Muscle of back (tissue), 11 donors: ENCODE data around the gene CFD. TPM values are rescaled to one million over a fixed set of nuclear protein-coding genes. Genes with fewer than 3 reads are reported as not detected.
"Not testable (repeated sequence)": the region's sequence is repeated elsewhere in the genome, so short reads cannot be mapped to it uniquely, and the experiment has no call there.

ENCODE experiments used
- DNase-seq, 3 donors: peaks; one replicate each; pipeline versions ENCODE4 v3.0.0 to v3.0.0-alpha.2; 2013
- polyA plus RNA-seq, 10 donors: library from polyadenylated mRNA; unstranded; fragments of 120-200 nt; gene quantifications; one replicate each; pipeline ENCODE4 v1.2.1, GENCODE V29; 2013; ENCODE audit not compliant: insufficient read length in 10 of 10

The CFD gene
- polyA plus RNA-seq, 10 donors, result 1.0 to 5.4 (median 1.9) TPM

DNA sequence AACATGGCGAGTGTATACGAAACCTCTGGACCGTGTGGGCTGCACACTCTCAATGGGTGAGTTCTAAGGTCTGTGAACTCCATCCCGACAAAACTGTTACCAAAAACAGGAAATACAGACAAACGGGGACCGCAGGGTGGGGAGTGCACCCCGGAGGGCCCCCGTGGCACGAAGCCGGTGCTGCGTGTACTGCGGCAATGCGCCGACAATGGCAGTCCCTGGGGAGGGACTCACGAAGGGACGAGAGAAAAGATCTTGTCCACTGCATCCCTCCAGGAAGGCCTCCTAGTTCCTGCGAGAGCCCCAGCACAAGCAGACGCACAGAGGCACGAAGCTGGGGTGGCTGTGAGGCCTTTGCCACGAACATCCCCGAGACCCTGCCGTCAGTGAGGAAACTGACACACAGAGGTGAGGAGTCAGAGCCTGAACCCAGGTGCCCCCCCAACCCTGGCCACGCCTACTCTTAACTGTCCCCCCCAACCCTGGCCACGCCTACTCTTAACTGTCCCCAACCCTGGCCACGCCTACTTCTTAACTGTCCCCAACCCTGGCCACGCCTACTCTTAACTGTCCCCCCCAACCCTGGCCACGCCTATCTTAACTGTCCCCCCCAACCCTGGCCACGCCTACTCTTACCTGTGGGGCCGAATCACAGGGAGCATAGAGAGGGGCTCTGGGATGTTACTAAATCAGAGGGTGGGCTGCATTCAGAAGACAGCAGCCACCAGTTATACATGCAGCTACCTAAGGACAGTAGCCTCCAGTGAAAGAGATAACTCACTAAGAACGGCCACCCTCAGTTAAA lies 29.3 kb downstream of the CFD start:
- no peak for DNase-seq

GRCh38 chr19:889662-890295 lies 30.3 kb downstream of the CFD start:
- DNase-seq, result no peak

DNA sequence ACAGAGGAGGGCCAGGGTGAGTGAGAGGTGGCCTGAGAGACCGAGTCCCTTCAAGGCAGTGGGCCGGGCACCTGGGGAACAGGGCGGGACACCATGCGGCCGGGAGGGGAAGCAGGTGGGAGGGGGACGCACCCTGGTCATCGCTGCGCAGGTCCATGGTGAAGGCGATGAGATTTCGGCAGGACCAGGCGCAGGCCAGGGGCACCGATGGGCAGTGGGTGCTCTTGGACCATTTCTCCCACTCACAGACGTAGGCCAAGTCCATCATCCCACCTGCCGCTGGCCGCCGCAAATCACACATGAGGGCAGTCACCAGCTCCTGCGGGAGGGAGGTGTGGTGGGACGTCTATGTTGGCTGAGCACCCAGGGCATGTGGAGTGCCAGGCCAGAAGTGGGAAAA lies 31.4 kb downstream of the CFD start:
- DNase-seq, result no peak

- not testable (repeated sequence) for DNase-seq
These were observed 32.1 kb downstream of the CFD start for GRCh38 chr19:891421-892200.

DNA sequence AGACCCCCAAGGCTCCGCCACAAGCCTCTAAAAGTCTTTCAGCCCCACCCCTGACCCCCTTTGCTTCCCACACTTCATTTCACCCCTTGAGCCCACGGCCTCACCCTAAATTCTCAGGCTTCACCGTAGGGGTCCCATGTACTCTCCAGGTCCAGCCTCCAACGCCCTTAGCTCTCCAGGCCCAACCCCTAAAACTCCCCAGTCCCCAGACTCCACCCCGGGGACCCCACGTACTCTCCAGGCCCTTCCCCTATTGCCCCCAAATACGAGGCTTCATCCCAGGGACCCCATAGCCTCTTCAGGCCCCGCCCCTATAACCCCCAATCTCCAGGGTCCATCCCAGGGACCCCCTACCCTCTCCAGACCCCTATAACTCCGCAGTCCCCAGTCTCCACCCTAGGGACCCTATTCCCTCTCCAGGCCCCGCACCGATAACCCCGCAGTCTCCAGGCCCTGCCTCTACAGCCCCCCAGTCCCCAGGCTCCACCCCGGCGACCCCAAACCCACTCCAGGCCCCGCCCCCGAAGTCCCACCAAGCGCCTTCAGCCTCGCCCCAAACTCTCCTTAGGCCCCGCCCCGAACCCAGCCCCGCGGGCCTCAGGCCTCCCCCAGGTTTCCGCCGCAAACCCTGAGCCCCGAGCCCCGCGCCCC lies 32.9 kb downstream of the CFD start:
- DNase-seq, result peak in 1 of 3 donors; percentile 37

DNA sequence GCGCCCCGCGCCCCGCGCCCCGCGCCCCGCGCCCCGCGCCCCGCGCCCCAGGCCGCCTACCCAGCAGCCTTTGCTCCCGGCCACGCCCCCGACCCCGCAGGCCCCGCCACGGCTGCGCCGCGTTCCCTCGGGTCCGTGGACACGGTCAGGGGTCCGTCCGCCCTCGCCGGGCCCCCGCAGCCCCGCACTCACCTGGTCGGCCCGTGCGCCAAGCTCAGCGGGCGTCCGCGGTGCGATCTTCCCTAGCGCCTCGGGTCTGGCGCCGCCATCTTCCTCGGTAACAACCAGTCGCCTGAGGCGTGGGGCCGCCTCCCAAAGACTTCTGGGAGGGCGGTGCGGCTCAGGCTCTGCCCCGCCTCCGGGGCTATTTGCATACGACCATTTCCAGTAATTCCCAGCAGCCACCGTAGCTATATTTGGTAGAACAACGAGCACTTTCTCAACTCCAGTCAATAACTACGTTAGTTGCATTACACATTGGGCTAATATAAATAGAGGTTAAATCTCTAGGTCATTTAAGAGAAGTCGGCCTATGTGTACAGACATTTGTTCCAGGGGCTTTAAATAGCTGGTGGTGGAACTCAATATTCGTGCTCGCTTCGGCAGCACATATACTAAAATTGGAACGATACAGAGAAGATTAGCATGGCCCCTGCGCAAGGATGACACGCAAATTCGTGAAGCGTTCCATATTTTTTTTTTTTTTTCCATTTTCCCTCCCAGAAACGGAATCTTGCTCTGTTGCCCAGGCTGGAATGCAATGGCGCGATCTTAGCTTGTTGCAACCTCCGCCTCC lies 33.6 kb downstream of the CFD start, which contains the start of the genes MED16 and RNU6-9:
MED16 (minus strand) TSS at position 294 of the 796 bp plus-strand sequence. CDS start 2,056 bp downstream, outside the sequence.
RNU6-9 (plus strand) TSS at position 591 of the 796 bp plus-strand sequence.
- peak; percentile 93 to 98 (median 96) for DNase-seq

- no peak for DNase-seq
These were observed 37.0 kb downstream of the CFD start for GRCh38 chr19:896434-896833.

DNA sequence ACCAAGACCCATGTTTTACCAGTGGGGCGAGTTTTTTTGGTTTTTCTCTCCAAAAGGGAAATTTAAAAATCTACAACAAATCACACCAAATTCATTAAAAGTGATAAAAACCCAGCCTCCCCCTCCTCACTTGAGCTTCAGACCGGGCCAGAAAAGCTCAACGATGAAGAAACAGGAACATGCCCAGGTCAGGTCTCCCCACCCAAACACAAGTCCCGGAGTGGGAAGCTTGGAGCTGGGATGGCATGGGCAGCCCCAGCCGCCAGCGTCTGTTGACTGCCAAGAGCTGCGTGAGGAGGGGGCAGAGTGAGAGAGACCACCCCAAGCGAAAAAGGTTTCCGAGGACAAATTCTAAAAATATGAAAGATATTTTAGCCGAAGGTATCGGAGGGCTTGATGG lies 37.5 kb downstream of the CFD start:
- DNase-seq, result no peak

GRCh38 chr19:897442-898039 lies 38.1 kb downstream of the CFD start:
- DNase-seq, result no peak

GRCh38 chr19:898663-899062 lies 39.2 kb downstream of the CFD start:
- DNase-seq, result no peak

GRCh38 chr19:899336-900042 lies 40.0 kb downstream of the CFD start:
- no peak for DNase-seq

- no peak for DNase-seq
These were observed 40.5 kb downstream of the CFD start for GRCh38 chr19:900043-900301.

- no peak for DNase-seq
These were observed 41.0 kb downstream of the CFD start for GRCh38 chr19:900302-901111.

- DNase-seq, result no peak
These were observed 42.0 kb downstream of the CFD start for GRCh38 chr19:901216-902092.

DNA sequence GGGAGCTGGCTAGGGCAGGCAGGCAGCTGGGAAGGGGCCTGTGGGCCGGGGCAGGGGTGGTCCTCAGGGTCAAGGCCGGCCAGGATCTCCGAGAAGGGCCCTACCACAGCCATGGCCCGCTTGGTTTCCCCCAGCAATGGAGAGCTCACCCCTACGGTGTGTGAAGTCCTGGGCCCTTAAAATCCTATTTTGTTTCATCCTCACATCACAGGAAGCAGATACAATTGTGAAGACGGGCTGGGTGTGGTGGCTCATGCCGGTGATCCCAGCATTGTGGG lies 42.6 kb downstream of the CFD start:
- DNase-seq, result no peak

- no peak for DNase-seq
These were observed 43.2 kb downstream of the CFD start for GRCh38 chr19:902446-903226.

DNA sequence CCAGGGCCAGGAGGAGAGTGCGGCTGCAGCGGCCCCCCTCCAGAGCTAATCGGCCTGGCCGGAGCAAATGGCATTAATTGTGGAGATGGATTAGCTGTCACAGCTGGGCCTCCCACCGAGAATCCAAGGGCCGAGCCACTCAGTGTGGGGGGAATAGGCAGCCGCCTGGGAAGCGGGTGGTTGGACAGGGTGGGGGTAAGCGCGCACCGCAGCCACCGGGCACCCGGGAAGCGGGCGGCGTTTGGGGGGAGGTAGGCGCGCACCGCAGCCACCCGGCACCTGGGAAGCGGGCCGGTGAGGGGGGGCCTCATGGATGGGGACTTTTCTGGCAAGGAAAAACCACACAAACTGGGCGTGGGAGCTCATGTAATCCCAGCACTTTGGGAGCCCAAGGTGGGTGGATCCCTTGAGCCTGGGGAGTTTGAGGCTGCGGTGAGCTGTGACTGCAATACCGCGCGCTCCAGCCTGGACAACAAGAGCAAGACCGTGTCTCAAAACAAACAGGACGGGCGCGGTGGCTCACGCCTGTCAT lies 43.9 kb downstream of the CFD start:
- peak in 1 of 3 donors; percentile 26 for DNase-seq
